ENCODE measurements around the gene DRAP1.

DNA sequence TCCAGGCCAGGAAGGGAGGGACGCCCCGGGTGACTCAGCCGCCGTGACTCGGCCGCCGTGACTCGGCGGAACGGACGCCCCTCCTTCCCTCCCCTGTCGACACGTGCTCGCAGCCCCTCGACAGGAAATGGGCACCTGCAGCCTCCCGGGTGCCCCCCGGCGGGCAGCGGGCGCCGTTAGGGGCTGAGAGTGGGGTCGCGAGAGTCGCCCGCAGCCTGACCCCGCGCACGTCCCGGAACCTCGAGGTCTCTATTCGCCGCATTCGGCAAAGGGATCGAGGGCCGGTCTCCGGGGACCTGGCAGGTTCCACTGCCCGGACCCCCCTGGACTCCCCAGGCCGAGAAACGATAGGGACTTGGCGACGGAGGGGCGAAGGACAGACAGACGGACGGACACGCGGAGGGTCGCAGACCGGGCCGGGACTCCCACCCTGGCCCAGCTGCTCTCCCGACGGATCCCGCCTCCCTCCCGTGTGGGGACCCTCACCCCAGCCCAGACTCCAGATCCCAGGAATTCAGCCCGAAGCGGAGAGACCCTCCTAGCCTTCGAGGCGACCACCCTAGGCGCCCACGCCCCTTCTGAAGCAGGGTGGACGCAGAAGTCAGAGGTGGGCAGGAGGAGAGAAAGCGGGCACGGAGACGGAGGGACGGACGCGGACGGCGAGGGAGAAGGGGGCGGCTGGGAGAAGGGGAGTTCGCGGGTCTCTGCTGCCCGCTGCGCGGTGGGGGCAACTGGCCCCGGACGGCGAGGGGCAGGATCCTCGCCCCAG is 19.7 kb upstream of the DRAP1 start:
- TF ChIP-seq CTCF (IDR thresholded peaks at IDR 0.05) (no peak), CBFB (CRISPR knock-in tag; IDR thresholded peaks at IDR 0.05; ENCODE audit: low read depth) (no peak), TCF7 (CRISPR knock-in tag; IDR thresholded peaks at IDR 0.05; ENCODE audit: low read depth) (no peak), TP53 (CRISPR knock-in tag; IDR thresholded peaks at IDR 0.05) (no peak), CREB1 (CRISPR knock-in tag; IDR thresholded peaks at IDR 0.05) (0 out of 2 replicates have a peak, but pooled peaks have one; percentile 58), ELF4 (CRISPR knock-in tag; IDR thresholded peaks at IDR 0.05; ENCODE audit: low read depth) (no peak), SMAD3 (CRISPR knock-in tag; IDR thresholded peaks at IDR 0.05; ENCODE audit: borderline replicate concordance) (no peak), SP1 (CRISPR knock-in tag; conservative IDR thresholded peaks at IDR 0.05) (peak; percentile 61; the same call in 1 of the 2 replicates)
- TF ChIP-seq, protein P1, sequence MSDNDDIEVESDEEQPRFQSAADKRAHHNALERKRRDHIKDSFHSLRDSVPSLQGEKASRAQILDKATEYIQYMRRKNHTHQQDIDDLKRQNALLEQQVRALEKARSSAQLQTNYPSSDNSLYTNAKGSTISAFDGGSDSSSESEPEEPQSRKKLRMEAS (CRISPR knock-in tag; IDR thresholded peaks at IDR 0.05): peak; percentile 95
- TF ChIP-seq, protein P2, sequence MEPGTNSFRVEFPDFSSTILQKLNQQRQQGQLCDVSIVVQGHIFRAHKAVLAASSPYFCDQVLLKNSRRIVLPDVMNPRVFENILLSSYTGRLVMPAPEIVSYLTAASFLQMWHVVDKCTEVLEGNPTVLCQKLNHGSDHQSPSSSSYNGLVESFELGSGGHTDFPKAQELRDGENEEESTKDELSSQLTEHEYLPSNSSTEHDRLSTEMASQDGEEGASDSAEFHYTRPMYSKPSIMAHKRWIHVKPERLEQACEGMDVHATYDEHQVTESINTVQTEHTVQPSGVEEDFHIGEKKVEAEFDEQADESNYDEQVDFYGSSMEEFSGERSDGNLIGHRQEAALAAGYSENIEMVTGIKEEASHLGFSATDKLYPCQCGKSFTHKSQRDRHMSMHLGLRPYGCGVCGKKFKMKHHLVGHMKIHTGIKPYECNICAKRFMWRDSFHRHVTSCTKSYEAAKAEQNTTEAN (CRISPR knock-in tag; IDR thresholded peaks at IDR 0.05): peak; percentile 75; the same call in 1 of the 2 replicates
- TF ChIP-seq, protein P3, sequence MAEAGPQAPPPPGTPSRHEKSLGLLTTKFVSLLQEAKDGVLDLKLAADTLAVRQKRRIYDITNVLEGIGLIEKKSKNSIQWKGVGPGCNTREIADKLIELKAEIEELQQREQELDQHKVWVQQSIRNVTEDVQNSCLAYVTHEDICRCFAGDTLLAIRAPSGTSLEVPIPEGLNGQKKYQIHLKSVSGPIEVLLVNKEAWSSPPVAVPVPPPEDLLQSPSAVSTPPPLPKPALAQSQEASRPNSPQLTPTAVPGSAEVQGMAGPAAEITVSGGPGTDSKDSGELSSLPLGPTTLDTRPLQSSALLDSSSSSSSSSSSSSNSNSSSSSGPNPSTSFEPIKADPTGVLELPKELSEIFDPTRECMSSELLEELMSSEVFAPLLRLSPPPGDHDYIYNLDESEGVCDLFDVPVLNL (CRISPR knock-in tag; IDR thresholded peaks at IDR 0.05; ENCODE audit: borderline replicate concordance, low read depth): no peak
